ENCODE data around the gene MKS1.

DNA sequence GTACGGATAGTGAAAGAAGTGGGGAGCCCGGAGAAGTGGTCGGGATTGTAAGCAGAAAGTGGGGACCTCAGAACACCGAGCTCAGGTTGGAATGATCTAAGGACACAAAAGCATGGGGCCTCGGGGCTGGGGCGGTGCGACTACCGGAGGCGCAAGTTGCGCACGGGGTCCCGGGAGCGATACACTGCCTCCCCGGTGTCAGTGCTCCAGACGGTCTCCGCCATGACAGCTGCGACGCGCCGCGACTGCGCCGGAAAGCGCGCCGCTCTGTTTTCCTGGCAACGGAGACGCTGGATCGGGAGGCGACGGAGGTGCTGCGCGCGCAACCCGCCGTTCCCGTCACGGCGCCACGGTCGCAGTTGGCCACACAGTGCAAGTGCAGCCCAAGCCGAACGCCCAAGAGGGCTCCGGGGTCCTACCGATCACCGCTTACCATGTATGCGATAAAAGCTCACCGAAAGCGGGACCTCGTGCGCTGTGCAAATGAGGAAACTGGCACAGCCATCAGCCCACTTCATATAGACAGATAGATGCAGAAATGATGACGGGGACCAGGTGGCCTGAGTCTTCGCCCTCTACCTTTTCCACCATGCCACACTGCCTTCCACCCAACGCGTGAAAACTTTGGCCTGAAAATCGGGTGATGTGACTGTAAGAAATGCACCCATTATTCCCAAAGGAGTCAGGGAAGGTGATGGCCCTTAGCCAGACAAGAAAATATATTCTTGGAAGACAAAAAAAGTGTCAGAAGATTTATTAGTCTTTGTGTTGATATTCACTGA, at the start of gene MKS1:
- peak; percentile 94 for TF ChIP-seq POLR2AphosphoS5 (IDR thresholded peaks at IDR 0.05)
- TF ChIP-seq, protein P1, sequence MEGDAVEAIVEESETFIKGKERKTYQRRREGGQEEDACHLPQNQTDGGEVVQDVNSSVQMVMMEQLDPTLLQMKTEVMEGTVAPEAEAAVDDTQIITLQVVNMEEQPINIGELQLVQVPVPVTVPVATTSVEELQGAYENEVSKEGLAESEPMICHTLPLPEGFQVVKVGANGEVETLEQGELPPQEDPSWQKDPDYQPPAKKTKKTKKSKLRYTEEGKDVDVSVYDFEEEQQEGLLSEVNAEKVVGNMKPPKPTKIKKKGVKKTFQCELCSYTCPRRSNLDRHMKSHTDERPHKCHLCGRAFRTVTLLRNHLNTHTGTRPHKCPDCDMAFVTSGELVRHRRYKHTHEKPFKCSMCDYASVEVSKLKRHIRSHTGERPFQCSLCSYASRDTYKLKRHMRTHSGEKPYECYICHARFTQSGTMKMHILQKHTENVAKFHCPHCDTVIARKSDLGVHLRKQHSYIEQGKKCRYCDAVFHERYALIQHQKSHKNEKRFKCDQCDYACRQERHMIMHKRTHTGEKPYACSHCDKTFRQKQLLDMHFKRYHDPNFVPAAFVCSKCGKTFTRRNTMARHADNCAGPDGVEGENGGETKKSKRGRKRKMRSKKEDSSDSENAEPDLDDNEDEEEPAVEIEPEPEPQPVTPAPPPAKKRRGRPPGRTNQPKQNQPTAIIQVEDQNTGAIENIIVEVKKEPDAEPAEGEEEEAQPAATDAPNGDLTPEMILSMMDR (IDR thresholded peaks at IDR 0.05; ENCODE audit: poor library complexity, severe bottlenecking) = peak; percentile 93
- peak; percentile 64 for TF ChIP-seq EP300 (conservative IDR thresholded peaks at IDR 0.05; ENCODE audit: poor library complexity, severe bottlenecking)
